Smooth muscle cell of the brain vasculature (primary cell): ENCODE measurements around the gene PADI2.

ENCODE experiments used
- DNase-seq: peaks from one replicate; pipeline ENCODE4 v3.0.0-alpha.2; 2012; ENCODE audit warnings: low read depth, low spot score

Gene PADI2

GRCh38 chr1:17055801-17056200 lies 63.5 kb downstream of the PADI2 start:
- DNase-seq: no peak

DNA sequence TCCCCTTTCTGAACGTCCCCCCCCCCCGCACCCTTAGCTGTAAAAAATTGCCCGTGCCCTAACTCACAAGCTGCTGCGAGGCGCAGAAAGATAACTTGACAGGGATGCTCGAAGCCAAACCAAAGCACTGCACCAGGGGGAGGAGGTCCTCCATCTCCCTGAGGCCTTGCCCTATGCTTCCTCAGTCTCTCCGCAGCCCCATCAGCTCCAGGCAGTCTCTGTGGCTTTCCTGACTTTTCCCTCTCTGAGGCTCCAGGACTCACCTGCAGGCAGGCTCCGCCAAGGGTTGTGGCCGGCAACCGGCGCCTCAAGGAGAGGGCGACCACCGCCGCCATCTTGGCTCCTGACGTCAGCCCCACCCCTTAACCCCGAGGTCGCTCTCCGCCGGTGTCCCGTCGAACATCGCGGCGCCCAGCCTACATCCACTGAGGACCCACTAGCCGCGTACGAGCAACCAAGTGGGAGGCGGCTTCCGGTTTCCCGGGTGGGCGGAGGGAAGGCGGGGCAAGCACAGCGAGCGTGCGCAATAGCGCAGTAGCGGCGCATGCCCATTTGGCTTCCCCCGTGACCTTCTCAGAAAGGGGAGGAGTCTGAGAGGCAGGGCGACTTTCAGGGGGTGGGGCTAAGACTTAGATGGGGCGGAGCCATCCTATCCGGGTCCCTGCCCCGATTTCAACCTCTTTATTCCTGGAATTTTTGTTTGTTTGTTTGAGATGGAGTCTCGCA lies 65.4 kb downstream of the PADI2 start, which contains the start of gene SDHB:
Gene SDHB (minus strand): TSS at position 348 of the 726 bp plus-strand sequence. CDS start 13 bp downstream, at position 335.
- DNase-seq: peak; percentile 97

DNA sequence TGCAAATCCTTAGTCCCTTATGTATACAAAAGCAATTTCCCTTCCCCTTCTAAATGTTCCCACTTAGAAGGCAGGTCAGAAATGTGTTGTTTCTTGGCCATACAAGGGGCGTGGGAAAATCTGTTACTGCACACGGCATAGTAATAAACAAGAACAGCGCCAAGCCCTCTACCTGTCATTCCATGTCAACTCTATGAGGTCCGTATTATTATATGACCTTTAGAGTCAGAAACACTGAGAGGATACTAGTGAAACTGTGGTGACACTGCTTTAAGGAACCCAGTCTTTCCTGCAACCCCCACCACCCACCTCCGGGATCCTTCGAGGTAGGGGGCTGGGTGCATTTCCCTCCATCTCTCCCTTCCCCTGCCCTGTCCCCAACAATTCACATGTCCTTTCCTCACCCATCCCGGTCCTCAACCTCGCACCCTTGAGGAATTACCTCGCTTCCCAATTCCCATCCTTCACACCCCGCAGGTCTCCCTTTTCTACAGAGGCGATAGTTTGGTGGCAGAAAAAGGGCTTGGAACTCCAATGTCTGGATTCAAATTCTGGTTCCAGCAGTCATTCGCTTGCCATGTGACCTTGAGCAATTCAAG lies 66.1 kb downstream of the PADI2 start:
- DNase-seq: no peak

- no peak for DNase-seq
Measured at GRCh38 chr1:17052641-17053040, 66.6 kb downstream of the PADI2 start.

DNA sequence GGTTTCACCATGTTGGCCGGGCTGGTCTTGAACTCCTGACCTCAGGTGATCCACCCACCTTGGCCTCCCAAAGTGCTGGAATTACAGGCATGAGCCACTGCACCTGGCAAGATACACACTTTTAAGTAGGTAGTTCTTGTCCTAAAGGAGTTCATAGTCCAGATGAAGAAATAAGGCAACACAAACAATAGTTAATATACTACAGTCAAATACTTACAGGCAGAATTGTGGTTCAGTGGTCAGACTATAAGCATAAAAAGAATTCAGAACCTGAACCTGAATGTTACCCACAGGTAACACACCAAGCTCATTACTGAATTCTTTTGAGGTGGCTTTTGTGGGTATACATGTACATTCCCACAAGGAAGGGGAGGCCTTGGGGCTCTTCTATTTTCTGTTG lies 67.2 kb downstream of the PADI2 start:
- DNase-seq: no peak

DNA sequence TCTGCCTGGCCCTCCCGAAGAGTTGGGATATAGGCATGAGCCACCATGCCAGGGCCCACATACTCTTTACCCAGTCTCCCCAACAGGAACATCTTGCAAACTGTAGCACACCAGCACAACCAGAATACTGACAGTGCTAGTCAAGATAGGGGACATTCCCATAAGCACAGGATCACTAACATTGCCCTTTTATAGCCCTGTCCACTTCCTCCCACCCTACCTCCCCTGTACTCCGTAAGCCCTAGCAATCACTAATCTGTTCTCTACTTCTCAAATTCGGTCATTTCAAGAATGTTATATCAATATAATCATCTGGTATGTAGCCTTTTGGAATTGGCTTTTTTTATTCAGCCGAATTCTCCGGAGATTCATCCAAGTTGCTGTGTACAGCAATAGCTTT lies 71.3 kb downstream of the PADI2 start:
- no peak for DNase-seq

DNA sequence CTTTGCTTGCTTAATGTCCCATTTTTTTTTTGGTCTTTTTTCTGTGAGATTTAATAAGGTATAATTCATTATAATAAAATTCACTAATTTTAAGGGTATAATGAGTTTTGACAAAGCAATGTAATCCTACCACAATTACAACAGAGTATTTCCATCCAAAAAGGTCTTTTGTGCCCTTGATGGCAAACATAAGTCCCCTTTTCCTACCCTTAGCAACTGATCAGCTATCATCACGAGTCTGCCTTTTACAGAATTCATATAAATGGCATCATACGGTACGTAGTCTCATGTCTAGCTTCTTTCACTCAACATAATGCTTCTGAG lies 73.0 kb downstream of the PADI2 start:
- no peak for DNase-seq

GRCh38 chr1:17045634-17046333 lies 73.5 kb downstream of the PADI2 start:
- DNase-seq: no peak

DNA sequence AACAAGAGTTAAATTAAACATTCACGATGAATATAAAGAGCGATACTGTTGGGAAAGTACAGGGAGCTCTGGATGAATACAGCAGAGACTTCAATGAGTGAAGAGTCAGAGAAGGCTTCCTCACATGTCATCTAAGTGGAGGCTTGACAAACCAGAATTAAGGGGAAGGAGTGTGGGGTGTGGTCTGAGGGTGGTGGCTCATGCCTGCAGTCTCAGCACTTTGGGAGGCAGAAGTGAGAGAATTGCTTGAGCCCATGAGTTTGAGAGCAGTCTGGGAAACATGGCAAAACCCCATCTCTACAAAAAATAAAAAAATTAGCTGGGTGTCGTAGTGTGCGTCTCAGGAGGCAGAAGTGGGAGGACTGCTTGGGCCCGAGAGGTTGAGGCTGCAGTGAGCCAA lies 74.1 kb downstream of the PADI2 start:
- no peak for DNase-seq

DNA sequence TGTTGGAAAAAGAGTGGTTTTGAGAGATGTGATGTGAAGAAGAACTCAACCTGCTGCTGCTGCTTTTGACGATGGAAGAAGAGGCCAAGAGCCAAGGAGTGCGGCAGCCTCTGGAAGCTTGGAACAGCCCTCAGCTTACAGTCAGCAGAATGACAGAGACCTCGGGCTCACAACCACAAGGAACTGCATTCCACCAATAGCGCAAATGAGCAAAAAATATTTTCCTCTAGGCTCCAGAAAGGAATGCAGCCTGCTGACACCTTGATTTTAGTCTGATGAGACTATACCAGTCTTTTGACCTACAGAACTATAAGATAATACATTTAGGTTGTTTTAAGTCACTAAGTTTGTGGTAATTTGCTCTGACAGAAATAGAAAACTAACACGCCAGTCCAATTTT lies 75.6 kb downstream of the PADI2 start:
- no peak for DNase-seq

DNA sequence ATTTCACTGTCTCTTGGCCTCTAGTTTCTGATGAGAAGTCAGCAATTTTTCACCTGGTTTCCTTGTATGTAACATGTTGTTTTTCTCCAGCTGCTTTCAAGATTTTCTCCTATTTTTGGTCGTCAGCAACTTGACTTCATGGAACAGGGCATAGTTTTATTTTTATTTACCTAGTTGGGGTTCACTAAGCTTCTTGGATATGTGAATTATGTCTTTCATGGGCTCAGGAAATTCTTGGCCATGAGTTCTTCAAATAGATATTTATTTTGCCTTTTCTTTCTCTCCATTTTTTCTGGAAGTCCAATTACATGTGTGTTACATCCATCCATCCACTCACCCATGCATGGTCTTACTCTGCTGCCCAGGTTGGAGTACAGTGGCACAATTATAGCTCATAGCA lies 79.1 kb downstream of the PADI2 start:
- DNase-seq: no peak

GRCh38 chr1:17039522-17039921 lies 79.7 kb downstream of the PADI2 start:
- no peak for DNase-seq

- DNase-seq: no peak
Measured at GRCh38 chr1:17033481-17033880, 85.8 kb downstream of the PADI2 start.

GRCh38 chr1:17032741-17033140 lies 86.5 kb downstream of the PADI2 start:
- no peak for DNase-seq

DNA sequence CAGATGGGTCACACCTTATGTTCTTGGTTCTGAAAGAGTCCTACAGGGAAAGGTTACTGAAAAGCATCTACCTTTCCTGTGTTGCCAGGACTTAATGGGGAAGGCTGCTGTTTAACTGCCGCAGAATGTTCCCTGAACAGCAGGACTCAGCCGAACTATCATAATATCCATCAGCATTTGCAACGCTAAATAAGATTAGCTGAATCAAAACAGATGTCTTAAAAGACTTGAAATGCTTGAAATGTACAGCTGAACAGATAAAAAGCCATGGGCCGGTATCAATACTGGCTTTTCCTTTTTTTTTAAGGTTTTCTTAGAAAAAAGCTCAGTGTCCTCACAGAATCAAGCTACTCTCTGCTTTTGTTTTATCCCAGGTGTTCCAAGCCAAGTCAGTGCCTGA lies 87.8 kb downstream of the PADI2 start:
- DNase-seq: no peak

DNA sequence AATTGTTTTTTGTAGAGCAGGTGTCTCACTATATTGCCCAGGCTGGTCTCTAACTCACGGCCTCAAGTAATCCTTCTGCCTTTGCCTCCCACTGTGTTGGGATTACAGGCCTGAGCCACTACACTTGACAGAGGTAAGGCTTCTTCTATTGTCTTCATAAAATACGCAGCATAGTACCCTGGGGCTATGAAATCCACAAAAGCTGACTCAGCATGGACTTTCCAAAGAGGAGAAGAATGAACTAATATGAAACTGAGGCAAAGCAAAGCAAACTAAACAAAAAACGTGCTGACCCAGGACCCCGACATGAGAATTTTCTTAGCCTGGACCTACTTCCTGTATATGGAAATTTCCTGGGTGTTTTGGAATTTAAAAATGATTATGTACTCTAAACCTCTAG lies 89.0 kb downstream of the PADI2 start:
- DNase-seq: no peak

DNA sequence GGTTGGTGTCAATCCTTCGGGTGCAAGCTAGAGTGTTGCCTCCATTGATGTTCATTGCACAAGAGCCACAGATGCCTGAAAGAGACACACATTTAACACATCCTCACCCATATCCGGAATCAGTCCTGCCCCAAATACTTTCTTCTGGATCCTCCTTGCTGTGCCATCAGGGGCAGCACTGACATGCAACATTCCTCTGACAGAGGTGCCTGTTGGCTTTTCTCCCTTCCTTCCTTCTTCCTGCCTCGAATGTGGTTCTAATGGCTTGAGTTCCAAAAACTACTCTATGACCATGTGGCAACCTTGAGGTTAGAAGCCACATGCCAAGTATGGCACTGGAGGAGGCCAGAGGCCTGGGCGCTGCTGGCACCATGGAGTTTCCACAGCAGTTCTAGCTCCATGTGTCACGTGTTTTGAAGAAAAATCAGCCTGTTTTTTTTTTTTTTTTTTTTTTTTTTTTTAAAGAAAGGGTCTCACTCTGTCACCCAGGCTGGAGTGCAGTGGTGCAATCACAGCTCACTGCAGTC lies 90.5 kb downstream of the PADI2 start:
- DNase-seq: no peak

GRCh38 chr1:17027900-17028299 lies 91.4 kb downstream of the PADI2 start:
- DNase-seq: no peak

DNA sequence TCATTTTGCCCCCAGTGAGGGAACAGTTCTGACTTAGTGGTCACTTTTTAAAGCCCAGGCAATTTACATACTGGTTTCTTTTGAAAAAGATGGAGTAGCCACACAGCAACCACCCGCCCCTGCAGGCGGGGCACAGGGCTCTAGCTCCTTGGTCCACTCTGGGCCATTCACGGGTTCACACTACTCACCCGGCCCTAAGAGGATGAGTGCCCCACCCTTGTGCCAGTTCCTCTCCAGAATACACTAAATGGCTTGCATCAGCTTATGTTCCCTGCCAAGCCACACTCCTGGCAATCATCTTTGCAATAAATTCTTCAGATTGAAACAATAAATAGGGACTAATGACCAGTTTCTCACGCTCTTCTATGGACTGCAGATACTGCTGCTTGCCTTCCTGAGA lies 91.8 kb downstream of the PADI2 start:
- no peak for DNase-seq

DNA sequence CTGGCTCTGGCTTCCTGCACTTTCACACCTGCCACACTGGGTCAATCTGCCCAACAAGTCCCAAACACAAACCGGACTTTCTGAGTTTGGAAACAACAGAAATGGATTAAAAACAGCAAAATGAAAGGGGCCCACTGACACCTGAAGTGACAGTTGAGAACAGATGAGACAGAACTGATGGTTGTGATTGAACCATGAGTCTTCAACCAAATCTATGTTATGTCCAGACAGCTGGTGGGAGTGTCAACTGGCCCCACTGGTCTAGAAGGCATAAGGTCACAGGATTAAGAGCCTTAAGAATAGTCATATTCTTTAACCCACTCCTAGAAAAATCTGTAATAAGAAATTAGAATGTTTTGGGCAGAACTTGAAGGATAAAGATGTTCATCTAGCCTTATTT lies 94.5 kb downstream of the PADI2 start:
- DNase-seq: no peak

DNA sequence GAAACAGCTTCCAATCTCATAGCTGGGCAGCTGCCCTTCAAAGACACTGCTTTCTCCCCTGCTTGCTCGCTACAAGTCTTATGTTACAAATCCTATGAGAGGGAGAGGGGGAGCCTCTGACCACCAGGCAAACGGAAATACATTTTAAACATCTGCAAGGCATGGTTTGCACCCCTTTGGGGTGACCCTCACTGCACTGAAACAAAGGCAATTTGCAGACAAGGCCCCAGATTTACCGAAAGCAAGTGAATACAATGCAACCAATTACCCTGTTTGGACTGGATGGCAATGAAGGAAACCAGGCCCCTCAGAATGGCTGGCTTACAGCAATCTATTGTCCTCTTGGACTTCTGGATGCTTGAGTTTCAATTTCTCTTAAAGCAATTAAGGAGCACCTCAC lies 95.7 kb downstream of the PADI2 start:
- DNase-seq: no peak

DNA sequence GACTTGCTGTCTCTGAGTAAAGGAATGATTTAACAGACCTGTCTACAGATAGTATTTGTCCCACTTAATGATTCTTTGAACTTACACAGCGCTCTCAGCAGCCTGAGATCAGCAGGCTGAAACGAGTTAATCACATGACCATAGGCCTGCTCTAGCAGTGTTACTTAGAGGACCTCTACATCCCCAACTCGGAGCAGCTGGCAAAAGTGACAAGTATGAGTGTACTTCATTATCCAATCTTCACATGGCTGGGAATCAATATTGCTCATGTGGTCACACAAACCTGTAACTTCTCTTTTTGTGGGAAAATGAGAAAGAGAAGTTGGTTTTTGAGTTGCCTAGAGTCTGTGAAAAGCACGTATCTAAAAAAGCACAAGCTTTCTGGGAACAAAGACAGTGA lies 96.1 kb downstream of the PADI2 start:
- DNase-seq: no peak

- no peak for DNase-seq
Measured at GRCh38 chr1:17021896-17022295, 97.4 kb downstream of the PADI2 start.
